Coronary artery (tissue), 2 donors: Measurements from ENCODE around the gene SLC35F2.

ENCODE experiments used
- DNase-seq: peaks from one replicate; pipeline ENCODE4 v3.0.0-alpha.2; 2017; ENCODE audit warnings: low spot score
- H3K27ac ChIP-seq, 2 donors: fragments of 200-600 bp; sonication (generic); one replicate each; pipeline ENCODE4 v1.5.1; 2016 to 2019
- H3K4me3 ChIP-seq: fragments of 200-600 bp; sonication (generic); 2 replicates; pipeline ENCODE4 v1.5.1; 2016; ENCODE audit warnings: mild to moderate bottlenecking, moderate library complexity
- CTCF ChIP-seq: fragments of 200-600 bp; sonication (generic); IDR thresholded peaks from one replicate; pipeline ENCODE4 v1.5.1; 2019; ENCODE audit warnings: antibody characterized with exemption

The SLC35F2 gene

GRCh38 chr11:107751082-107751481 lies 107.5 kb downstream of the SLC35F2 start:
- DNase-seq: no peak
- Histone ChIP-seq H3K27ac (no peak overlapping the region), H3K4me3 (no peak overlapping the region)
- TF ChIP-seq CTCF: no peak

GRCh38 chr11:107750313-107750712 lies 108.3 kb downstream of the SLC35F2 start:
- H3K27ac ChIP-seq: no peak overlapping the region
- H3K4me3 ChIP-seq: no peak overlapping the region
- TF ChIP-seq CTCF: no peak
- no peak for DNase-seq

GRCh38 chr11:107747622-107748021 lies 111.0 kb downstream of the SLC35F2 start:
- TF ChIP-seq CTCF: no peak
- Histone ChIP-seq H3K27ac (no peak overlapping the region), H3K4me3 (no peak overlapping the region)
- no peak for DNase-seq

- DNase-seq: no peak
- no peak for TF ChIP-seq CTCF
Observed at GRCh38 chr11:107744736-107745135, 113.9 kb downstream of the SLC35F2 start.

GRCh38 chr11:107743191-107743590 lies 115.4 kb downstream of the SLC35F2 start:
- TF ChIP-seq CTCF: no peak
- no peak for DNase-seq
- Histone ChIP-seq H3K27ac (no peak overlapping the region), H3K4me3 (no peak overlapping the region)

More at GRCh38 chr11:107744736-107745135, 113.9 kb downstream of the SLC35F2 start:
- H3K27ac ChIP-seq: no peak overlapping the region
- no peak overlapping the region for H3K4me3 ChIP-seq

- no peak for DNase-seq
- H3K27ac ChIP-seq: no peak overlapping the region
- H3K4me3 ChIP-seq: no peak overlapping the region
- no peak for TF ChIP-seq CTCF
Observed at GRCh38 chr11:107741044-107741823, 117.4 kb downstream of the SLC35F2 start.
